Umbilical cord (tissue), 2 donors: Measurements from ENCODE around the gene EIF4G3. TPM values are rescaled to one million over a fixed set of nuclear protein-coding genes. Genes with fewer than 3 reads are reported as not detected.
"Not testable (repeated sequence)": the region's sequence is repeated elsewhere in the genome, so short reads cannot be mapped to it uniquely, and the experiment has no call there.

Source experiments
- DNase-seq: peaks from one replicate; pipeline ENCODE4 v3.0.0-alpha.2; 2015; ENCODE audit warnings: low spot score
- total RNA-seq: library from RNA; depleted of rRNA; stranded (reverse); fragments of >200 nt; gene quantifications from one replicate; pipeline ENCODE4 v1.2.3, GENCODE V29; 2014; ENCODE audit warnings: low replicate concordance; ENCODE audit not compliant: insufficient read depth

The EIF4G3 gene
- total RNA-seq, 1 donor from 2014 or later = 30.3 TPM

DNA sequence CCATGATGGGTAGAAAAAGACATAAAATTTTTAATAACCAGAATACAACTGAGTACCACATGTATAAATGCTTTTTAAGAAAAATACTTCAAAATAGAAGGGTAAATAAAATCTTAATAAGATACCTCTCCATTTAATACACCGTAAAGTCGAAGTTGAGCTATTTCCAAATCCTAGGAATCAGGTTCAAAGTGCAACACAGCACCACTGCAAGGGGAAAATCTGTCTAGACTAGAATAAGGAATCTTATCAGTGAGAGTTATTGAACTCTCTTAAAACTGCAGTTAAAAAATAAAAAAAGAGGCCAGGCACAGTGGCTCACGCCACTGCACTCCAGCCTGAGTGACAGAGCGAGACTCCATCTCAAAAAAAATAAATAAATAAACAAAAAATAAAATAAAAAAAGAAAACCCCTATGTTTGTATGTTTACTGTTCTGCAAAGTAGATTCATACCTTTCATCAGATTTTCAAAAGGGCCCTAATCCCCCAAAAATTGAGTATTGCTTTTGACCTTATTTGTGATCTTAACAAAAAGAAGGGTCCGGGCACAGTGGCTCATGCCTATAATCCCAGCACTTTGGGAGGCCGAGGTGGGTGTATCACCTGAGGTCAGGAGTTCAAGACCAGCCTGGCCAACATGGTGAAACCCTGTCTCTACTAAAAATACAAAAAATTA, 109.0 kb downstream of the EIF4G3 start:
- DNase-seq = no peak

- DNase-seq = peak; percentile 46
Measured at GRCh38 chr1:21066356-21067012, 110.2 kb downstream of the EIF4G3 start.

DNA sequence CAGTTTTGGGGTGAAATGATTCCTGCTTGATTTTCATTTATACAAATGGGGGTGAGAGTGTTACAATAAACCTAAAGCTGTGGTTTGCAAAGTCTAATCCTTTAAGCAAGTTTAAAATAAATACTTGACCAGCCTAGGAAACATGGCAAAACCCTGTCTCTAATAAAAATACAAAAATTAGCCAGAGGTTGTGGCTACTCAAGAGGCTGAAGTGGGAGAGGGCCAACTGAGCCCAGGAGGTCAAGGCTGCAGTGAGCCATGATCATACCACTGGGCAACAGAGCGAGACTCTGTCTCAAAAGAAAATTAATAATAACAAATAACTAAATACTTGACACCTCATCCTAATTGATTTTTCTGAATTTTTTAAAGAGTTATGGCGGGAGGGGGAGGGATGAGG, 110.8 kb downstream of the EIF4G3 start:
- DNase-seq = no peak

GRCh38 chr1:21064057-21064456, 112.6 kb downstream of the EIF4G3 start:
- no peak for DNase-seq

DNA sequence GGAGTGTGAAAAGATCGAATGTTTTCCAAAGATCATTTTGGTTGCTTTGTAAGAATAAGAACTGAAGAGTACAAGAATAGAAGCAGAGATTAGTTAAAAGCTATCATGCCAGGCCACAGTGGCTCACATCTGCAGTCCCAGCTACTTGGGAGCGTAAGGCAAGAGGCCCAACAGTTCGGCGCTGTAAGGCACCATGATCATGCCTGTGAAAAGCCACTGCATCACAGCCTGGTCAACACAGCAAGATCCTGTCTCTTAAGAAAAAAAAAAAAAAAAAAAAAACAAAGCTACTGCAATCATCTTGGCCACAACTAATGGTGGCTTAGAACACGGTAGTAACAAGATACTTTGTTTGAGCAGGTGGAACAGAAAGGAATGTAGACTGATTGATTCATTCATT, 116.2 kb downstream of the EIF4G3 start:
- no peak for DNase-seq

DNA sequence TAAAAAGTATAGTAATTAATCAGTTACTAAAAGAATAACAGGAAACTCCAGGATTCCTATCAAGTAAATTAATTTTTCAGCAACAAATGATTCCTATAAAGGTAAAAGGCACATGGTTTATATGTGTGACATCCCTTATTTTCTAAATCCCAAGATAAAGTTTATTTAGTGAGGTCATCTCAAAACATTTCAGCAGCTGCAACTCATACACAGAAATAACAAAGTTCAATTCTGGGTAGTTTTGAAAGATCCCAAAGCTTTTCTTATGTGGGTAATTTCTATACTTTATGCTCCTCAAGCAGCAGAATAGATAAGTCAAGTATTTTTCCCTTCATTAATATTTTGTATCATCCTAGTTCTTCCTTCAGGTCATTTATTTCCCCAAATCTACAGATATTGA, 117.7 kb downstream of the EIF4G3 start:
- no peak for DNase-seq

DNA sequence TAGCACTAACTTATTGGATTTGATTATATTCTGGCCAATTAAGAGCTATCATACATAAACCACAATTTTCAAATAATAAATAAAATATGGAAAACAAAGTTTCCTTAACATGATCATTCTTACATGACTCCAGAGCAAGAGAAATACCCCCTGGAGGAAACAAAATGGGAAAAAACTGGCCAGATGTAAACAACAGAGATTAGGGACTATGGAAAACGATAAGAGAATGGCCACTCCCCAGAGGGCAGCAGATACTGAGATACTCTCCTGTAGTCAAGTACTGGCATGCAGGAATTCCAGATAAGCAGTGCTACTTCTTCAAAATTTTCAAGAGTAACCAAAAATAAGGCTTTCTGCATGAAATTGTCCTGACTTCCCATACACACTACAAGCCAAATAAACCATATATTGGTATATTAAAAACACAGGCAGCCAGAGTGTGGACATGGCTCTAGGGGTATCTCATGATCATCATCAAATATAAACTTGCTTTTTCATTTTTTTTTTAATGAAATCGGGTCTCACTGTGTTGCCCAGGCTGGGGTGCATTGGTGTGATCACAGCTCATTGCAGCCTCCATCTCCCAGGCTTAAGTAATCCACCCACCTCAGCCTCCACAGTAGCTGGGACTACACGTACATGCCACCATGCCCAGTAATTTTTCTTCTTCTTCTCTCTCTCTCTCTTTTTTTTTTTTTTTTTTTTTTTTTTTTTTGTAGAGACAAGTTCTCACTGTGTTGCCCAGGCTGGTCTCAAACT, 118.5 kb downstream of the EIF4G3 start:
- DNase-seq = no peak

DNA sequence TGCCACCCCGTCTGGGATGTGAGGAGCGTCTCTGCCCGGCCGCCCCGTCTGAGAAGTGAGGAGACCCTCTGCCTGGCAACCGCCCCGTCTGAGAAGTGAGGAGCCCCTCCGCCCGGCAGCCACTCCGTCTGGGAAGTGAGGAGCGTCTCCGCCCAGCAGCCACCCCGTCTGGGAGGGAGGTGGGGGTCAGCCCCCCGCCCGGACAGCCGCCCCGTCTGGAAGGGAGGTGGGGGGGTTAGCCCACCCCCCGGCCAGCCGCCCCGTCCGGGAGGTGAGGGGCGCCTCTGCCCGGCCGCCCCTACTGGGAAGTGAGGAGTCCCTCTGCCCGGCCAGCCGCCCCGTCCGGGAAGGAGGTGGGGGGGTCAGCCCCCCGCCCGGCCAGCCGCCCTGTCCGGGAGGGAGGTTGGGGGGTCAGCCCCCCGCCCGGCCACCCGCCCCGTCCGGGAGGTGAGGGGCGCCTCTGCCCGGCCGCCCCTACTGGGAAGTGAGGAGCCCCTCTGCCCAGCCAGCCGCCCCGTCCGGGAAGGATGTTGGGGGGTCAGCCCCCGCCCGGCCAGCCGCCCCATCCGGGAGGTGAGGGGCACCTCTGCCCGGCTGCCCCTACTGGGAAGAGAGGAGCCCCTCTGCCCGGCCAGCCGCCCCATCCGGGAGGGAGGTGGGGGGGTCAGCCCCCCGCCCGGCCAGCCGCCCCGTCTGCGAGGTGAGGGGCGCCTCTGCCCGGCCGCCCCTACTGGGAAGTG, 123.3 kb downstream of the EIF4G3 start:
- DNase-seq = not testable (repeated sequence)

DNA sequence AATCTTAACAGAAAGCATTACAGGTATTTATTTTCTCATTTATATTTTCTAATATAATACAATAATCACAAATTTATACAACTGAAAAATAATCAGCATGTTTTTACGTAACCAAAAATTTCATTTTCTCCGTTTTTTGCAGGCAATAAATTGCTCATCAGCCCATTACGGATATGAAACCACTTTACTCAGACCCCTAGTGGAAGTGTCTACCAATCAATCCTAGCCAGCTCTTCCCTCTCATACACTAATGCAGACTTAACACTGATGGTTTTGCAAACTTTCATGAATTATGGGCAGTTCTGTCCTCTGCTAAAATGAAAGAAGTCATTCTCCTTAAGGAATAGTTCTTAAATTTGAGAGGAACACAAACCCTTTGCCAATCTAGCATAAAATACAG, 124.7 kb downstream of the EIF4G3 start:
- DNase-seq = no peak

DNA sequence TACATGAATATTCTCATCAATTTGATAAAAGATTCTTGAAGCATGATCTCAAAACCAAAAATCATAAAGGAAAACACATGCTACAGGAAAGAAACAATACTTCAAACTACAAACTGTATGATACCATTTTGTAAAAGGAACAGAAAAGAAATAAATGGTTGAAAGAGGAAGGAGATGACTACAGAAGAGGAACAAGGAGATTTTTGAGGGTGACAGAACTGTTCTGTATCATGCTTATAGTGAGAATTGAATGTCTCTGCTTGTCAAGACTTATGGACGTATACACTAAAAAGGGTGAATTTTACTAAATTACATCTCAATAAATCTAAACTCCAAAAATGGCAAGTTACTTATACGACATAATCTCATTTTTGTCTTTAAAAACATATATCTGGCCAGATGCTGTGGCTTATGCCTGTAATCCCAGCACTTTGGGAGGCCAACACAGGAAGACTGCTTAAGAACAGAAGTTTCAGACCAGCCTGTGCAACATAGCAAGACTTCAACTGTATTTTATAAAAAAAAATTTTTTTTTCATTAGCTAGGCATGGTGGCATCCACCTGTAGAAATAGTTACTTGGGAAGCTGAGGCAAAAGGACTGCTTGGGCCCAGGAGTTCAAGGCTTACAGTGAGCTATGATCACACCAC, 125.4 kb downstream of the EIF4G3 start:
- peak; percentile 62 for DNase-seq

DNA sequence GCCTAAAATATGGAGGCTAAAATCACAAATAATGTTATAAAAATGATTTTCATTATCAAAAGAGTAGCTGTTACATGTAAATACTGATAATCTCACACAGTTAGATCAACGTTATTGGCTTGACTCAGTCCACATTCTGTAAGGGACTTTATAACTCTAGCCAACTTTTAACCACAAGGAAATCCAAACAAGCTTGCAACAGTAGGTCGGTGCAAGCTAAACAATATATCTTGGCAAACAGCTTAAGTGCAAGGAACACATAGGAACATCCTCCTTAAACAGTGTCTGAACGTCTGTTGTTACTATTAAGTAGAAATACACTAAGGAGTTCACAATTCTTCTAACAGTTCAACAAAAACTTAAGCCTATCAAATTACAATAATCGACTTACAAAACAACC, 126.7 kb downstream of the EIF4G3 start:
- peak; percentile 52 for DNase-seq

GRCh38 chr1:21048462-21048861, 128.2 kb downstream of the EIF4G3 start:
- no peak for DNase-seq

DNA sequence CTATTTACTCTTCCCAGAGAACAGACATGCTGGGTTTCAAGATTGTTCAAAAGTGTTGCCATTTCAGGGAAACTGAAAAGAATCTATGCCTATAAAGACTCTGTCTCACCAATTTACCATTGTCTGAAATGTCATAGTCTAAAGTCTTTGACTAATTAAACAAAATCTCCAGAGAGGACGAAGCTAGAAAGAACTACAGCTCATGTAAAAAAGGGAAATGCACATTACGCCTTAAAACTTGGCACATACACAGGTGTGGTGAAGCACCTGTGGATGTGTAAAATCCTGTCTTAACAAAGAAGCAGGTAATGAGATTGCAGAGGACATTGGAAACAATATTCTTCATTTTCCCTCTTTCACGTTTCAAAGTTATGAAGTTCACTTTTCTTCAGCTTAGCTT, 130.6 kb downstream of the EIF4G3 start:
- DNase-seq = no peak

DNA sequence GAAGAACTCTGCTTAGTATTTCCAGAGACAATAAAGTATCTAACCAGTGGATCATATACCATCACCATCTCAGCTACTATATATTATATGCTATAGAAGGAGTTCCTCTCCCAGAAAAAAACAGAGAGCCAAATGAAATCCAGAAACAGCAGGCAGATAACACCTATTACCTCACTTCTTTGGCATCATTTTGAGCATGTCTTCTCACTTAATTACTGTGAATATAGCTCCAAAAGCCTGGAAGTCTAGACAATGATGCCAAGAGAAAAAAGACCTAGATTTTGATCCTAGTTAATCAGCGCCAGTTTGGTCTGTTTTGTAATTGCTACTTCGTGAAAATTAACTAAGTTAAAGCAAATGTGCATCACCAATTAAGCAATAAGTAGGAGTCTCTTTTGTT, 131.3 kb downstream of the EIF4G3 start:
- DNase-seq = peak; percentile 59

GRCh38 chr1:21042929-21043605, 133.6 kb downstream of the EIF4G3 start:
- peak; percentile 47 for DNase-seq

GRCh38 chr1:21041541-21041940, 135.2 kb downstream of the EIF4G3 start:
- DNase-seq = no peak

GRCh38 chr1:21037091-21037490, 139.6 kb downstream of the EIF4G3 start:
- peak; percentile 76 for DNase-seq

- DNase-seq = no peak
Measured at GRCh38 chr1:21035794-21036193, 140.9 kb downstream of the EIF4G3 start.

- DNase-seq = no peak
Measured at GRCh38 chr1:21034725-21035628, 141.7 kb downstream of the EIF4G3 start.

DNA sequence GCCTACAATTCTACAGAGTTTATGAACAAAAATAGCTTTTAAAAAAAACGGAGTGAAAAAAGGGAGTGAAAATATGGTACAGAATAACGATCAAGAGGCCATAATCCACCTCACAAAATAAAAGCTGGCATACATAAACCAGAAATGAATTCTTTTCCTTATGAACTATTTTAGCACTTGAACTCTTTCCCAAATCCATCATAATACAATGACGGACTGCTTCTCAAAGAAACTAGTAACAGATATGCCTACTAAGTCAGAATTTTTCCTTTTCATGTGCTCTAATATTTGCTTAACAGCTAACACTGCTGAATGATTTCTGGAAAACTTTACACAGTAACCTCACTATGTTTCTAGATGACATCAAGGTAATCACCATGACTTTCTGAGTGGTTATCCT, 144.0 kb downstream of the EIF4G3 start:
- peak; percentile 66 for DNase-seq
